GM12878 (cell line): ENCODE data around the gene CCDC24.

Experiments used
- CREB1 ChIP-seq: IDR thresholded peaks from 2 replicates; pipeline ENCODE4 v1.6.1; 2012; ENCODE audit warnings: low read depth, mild to moderate bottlenecking, inconsistent platforms
- CTCF ChIP-seq, 3 experiments: IDR thresholded peaks in 2 of 3; conservative IDR thresholded peaks in 1 of 3; 2 replicates each; pipeline ENCODE4 v1.5.1; 2011; ENCODE audit warnings: low read depth in 3 of 3, low read length in 3 of 3, mild to moderate bottlenecking in 3 of 3, control low read depth in 2 of 3, moderate library complexity in 2 of 3, inconsistent platforms in 1 of 3, mixed read lengths in 1 of 3; ENCODE audit not compliant: control insufficient read depth in 2 of 3, insufficient read depth in 1 of 3; ENCODE audit errors: extremely low read depth in 1 of 3
- EP300 ChIP-seq, 2 experiments: fragments of 150-350 bp in 1 of 2; IDR thresholded peaks; 2 replicates each; pipeline ENCODE4 v1.6.1; 2011 to 2012; ENCODE audit warnings: low read depth in 2 of 2, low read length in 2 of 2, borderline replicate concordance in 1 of 2, improper control_type of control experiment in 1 of 2, inconsistent platforms in 1 of 2; ENCODE audit not compliant: control insufficient read depth in 1 of 2
- KAT2A ChIP-seq: conservative IDR thresholded peaks from 2 replicates; pipeline ENCODE4 v1.6.1; 2011; ENCODE audit warnings: low read depth, low read length; ENCODE audit not compliant: control insufficient read depth
- POLR2AphosphoS5 ChIP-seq: IDR thresholded peaks from 2 replicates; pipeline ENCODE4 v1.6.1; 2011; ENCODE audit warnings: mild to moderate bottlenecking, low read length, inconsistent platforms
- POU2F2 ChIP-seq: IDR thresholded peaks from 3 replicates; pipeline ENCODE4 v1.6.1; 2011; ENCODE audit warnings: low read depth, mild to moderate bottlenecking, low read length, borderline replicate concordance

GRCh38 chr1:43956234-43956633 lies 35.2 kb upstream of the CCDC24 start:
- TF ChIP-seq KAT2A (no peak), CTCF (IDR thresholded peaks at IDR 0.05 in 2 of 3, conservative IDR thresholded peaks at IDR 0.05 in 1 of 3; ENCODE audit: control insufficient read depth in 2 of 3, extremely low read depth in 1 of 3, insufficient read depth in 1 of 3, low read depth in 3 of 3, low read length in 3 of 3) (no peak), POLR2AphosphoS5 (no peak), EP300 (IDR thresholded peaks at IDR 0.05; ENCODE audit: borderline replicate concordance in 1 of 2, control insufficient read depth in 1 of 2, low read depth in 2 of 2, low read length in 2 of 2) (no peak), CREB1 (no peak), POU2F2 (no peak)
